ENCODE measurements around the gene FAM81B.

- TF ChIP-seq CTCF (conservative IDR thresholded peaks at IDR 0.05; ENCODE audit: low read length) = no peak
- no peak for TF ChIP-seq EZH2phosphoT487 (IDR thresholded peaks at IDR 0.05; ENCODE audit: borderline replicate concordance, low read depth, low read length)
Measured at GRCh38 chr5:95374061-95374460, 17.1 kb upstream of the FAM81B start.

All from OCI-LY7 (cell line).